ENCODE data around the gene PRM2.

The PRM2 gene, protein sequence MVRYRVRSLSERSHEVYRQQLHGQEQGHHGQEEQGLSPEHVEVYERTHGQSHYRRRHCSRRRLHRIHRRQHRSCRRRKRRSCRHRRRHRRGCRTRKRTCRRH

DNA sequence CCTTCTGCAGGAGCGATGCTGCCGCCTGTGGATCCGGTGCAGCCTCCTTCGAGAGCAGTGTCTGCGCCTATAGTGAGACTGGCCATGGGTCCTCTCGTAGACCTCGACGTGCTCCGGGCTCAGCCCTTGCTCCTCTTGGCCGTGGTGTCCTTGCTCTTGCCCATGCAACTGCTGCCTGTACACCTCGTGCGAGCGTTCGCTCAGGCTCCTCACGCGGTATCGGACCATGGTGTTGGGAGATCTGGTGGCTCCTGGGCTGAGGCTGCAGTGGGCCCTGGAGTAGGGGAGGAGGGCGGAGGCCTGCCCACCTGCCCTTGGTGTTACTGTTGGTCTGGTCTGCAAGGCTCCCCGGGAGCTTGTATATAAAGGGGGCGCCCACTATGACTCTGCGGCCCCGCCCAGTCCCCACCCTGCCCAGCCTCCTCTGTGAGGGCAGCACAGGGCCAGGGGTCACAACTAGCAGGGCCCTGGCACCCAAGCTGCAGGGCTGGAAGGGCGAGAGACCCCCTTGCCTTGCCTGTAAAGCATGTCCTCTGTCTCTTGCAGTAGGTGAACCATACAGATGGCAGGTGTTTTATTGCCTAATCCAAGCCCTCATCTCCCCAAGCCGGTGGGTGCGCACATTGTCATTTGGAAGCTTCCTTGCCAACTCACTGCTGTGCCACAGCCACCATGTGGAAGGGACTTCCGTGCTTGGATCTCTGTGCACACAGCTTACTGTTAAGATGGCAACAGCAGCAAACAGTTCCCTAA is at the start of gene PRM2:
Gene PRM2, minus strand, starts transcription at position 338 of the 753 bp plus-strand sequence. Its CDS starts 110 bp downstream, at position 228.
- DNase-seq, result no peak

DNA sequence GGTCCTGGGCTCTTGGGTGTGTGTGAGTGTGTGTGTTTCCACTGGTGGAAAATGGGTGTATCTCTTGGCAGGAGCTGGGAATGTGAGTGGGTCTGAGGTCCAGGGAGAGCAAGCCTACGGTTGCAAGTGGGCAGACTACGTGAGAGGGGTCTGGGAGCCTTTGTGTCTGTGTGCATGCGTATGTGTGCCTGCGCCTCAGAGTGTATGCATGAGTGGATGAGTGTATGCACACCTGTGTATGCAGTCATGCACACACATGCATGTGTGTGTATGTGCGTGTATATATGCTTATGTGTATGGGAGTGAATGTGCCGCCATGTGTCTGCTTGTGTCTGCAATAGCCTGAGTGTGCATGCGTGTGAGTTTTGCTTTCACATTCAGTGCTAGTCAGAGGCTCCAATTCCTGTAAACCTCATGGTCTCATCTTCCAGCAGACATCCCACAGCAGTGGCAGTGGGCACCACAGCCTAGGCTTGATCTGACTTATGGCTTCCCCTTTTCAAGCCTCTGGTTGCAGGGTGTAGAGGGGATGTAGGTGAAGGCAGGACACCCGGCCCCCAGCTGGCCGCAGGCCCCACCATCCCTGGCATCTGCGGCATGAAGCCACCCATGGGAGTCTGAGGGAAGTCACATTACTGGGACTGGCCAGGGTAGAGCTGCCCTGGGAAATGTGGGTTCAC is 49.3 kb upstream of the PRM2 start:
- no peak for DNase-seq

DNA sequence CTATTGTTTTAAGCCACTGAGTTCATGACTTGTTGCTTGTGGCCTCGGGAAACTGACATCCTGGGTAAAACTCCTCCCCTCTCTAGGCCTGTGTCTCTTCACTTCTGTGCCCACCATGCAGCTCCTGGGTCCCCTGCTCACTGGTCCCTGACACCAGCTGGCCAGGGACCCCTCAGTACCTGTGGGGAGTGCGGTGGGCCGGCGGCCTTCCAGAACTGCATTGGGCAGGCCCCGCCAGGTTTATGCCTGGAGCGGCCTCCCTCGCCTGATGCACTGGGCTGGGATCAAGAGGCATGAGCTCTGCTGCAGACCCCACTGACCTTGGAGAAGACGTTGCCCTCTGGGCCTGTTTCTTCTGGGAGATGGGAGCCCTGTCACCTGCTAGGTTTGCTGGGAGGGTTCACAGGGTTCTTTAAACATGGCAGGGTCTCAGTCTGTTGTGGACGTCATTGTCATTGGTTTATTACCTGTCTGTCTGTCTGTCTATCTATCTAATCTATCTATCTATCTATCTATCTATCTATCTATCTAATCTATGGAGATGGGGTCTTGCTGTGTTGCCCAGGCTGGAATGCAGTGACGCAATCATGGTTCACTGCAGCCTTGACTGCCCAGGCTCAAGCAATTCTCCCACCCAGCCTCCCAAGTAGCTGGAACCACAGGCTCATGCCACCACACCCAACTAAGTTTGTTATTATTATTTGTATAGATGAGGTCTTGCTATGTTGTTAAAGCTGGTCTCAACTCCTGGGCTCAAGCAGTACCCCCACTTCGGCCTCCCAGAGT is 47.5 kb upstream of the PRM2 start:
- no peak for DNase-seq

DNA sequence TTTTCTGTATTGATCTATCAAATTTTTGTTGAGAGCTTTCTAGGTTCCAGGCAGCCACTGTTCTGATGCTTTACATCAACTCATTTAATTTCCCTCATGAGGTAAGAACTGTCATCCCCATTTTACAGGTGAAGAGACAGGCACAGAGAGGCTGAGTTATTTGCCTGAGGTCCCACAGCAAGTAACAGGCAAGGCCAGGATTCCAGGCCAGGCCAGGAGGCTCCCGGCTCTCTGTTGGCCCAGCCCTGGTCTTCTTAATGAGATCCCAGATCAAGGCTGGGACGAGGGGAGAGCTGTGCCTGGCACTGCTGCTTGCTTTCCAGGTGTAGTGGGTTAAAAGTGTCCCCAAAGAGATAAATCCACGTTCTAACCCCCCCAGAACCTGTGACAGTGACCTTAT is 46.5 kb upstream of the PRM2 start:
- no peak for DNase-seq

DNA sequence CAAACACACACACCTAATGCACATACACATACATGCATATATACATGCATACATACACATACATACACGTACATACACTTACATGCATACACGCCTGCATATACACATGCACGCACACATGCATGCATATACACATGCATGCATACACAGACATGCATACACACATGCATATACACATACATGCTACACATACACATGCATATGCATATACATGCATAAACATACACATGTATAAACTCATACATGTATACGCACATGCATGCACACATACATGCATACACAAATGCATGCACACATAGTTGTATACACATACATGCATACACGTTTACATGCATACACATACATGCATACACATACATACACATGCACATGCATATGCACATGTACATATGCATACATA is 45.4 kb upstream of the PRM2 start:
- DNase-seq, result no peak

DNA sequence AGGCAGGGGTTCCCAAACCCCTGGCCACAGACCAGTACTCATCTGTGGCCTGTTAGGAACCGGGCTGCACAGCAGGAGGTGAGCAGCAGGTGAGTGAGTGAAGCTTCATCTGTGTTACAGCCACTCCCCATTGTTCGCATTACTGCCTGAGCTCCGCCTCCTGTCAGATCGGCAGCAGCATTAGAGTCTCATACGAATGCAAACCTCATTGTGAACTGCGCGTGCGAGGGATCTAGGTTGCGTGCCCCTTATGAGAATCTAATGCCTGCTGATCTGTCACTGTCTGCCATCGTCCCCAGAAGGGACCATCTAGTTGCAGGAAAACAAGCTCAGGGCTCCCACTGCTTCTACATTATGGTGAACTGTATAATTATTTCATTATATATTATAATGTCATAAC is 43.9 kb upstream of the PRM2 start:
- DNase-seq, result no peak

DNA sequence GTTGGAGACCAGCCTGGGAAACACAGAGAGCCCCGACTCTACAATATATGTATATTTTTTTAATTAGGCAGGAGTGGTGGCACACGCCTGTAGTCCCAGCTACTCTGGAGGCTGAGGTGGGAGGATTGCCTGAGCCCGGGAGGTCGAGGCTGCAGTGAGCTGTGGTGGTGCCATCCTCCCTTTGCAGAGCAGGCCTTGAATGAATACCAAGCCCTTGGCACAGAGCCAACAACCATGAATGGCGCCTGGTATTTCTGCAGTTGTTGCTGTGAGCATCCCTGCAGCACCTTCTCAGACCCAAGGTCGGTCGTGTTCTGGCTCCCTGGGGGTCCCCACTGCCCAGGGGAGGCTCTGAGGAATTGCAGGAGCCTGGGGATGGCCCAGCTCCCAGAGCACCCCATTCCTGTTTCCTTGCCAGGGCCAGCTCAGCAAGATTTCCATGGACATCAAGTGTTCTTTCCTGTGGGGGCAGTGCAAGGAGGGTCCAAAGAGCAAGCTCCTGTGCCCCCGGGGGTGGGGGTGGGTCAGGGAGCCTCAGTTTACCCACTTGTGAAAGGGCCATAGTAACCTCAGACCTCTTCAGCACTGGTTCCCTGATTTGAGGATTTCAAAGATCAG is 43.4 kb upstream of the PRM2 start:
- no peak for DNase-seq

DNA sequence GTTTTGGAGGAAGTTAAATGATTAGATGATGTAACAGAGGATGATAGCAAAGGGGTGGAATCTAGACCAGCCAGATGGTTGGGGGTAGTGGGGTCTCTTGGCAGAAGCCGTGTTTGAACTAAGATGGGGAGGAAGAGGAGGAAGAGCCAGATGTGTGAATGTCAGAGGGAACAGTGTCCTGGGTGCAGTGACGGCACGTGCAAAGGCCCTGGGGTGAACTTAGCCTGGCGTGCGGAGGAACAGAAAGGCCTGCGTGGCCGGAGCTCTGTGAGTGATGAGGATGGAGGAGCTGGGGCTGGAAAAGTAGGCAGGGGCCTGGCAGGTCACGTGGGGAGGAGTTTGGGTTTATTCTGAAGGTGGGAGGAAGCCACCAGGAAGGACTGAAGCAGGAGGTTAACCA is 42.5 kb upstream of the PRM2 start:
- DNase-seq, result no peak

DNA sequence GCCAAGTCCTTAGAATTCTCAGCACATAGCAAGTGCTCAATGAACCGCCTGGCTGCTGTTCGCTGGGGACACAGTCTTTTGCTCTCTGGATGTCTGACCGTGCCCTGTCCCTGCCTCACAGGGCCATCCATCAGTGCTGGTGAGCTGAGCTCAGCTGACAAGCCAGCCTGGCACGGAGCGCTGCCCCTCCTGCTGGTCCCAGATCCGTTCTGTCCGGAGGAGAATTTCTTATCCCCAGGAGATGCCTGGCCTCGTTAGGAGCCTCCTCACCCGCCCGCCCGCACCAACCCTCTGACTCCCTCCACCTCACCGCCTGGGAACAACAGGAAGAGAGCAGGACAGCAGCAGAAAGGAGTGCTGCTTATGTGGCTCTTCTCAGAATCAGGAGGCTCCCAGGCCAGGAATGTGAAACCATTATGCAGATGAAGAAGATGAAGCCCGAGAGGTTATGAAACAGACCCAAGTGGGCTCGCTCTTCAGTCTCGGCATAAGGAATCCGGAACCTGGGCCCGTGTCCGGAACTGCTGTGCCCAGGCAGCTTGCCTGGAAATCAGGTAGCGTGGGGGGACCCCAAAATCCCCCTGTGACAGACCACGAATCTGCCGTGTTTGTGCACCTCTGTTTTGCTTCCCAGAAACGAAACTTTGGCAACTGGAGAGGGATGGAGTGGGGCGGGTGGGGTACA is 40.2 kb upstream of the PRM2 start:
- DNase-seq, result no peak

DNA sequence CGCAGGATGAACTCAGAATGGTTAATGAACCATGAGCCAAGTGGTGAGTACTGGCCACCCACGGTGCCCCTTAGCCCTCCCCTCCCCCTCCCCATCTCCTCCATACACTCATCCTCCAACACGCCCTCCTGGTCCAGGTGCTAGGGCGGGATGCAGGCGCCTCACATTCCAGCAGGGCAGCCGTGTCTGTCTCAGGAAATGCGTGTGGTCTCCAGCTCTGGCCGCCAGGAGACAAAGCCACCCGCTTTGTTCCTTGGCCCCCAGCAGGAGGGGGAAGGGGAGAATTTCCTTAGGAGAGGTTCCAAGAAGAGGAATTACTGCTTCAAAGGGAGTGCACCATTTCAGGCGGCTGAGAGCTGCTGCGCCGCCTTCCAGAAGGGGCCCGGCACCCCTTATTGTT is 39.2 kb upstream of the PRM2 start:
- no peak for DNase-seq

DNA sequence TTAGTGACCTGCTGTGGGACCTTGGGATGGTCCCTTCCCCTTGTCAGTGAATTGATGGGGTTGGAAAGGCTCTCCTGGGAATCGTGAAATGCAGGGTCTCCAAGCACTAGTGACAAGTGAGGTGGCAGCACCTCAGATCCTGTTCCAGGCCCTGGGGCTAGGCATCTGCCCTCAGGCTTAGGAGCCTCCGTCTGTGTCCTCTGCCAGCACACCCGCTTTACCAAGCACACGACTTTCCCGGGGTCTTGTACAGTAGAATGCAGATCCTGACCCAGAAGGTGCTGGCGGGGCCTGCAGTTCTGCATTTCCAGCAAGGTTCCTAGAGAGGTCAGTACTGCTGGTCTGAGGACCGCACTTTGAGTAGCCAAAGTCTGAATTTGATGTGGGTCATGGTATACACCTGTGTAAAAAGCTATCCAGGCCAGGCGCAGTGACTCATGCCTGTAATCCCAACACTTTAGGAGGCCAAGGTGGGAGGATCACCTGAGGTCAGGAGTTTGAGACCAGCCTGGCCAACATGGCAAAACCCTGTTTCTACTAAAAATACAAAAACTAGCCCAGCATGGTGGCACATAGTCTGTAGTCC is 38.1 kb upstream of the PRM2 start:
- DNase-seq, result no peak

DNA sequence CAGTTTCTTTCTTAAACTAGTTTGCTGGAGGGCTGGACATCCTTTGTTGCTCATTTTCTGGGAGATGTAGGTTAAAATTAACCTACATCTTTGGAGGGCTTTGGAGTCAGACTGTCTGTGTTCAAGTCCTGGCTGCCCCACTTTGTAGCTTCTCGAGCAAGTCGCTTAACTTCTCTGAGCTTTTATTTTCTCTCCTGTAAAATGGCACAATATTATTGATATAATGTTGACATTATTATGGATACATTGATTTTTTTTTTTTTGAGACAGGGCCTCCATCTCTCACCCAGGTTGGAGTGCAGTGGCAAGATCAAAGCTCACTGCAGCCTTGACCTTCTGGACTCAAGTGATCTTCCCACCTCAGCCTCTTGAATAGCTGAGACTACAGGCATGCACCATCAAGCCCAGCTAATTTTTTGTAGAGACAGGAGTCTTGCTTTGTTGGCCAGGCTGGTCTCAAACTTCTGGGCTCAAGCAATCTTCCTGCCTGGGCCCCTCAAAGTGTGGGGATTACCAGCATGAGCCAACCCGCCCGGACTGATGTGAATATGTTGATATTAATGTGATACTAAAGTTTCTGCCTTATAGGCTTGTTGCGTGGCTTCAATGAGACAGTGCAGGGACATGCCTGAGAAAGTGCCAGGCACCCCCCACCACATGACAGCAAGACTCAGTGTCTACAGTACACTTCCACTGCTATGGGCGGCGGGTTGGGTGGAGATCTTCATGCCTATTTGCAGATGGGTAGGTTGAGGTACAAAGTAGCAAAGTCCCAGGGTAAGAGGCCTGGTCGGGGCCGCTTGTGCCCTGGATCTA is 37.4 kb upstream of the PRM2 start:
- DNase-seq, result no peak

DNA sequence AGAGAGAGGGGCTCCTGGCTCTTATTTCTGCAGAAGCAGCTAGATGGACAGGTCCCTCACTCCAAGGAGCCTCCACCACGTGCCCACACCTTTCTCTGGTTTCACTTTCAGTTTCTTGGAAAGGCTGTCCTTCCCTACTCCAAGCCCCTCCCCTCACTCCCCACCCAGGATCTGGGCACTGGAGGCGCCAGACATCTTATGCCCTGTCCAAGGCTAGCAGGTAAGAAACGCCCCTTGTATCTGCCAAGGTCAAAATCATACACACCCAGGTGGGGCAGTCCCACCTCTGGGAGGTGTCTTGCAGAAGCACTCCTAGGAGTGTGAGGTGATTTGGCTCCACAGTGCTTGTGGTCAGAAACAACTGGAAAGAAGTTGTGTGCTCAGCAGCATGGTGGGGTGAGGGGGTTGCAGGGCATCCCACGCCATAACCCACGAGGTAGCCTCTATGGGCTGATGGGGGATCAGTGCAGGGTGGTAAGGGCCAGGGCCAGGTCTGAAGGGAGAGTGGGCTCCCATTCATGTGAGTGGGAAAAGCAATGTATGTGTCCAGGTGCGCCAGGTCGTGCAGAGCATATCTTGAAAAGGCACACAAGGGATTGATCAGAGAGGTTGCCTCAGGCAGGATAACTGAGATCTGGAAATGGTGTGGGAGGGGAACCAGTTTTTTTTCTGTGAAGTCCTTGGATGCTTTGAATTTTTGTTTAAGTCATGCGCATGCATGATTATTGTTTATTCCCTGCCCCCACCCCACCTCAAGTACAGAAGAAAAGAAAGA is 36.6 kb upstream of the PRM2 start:
- DNase-seq, result no peak

DNA sequence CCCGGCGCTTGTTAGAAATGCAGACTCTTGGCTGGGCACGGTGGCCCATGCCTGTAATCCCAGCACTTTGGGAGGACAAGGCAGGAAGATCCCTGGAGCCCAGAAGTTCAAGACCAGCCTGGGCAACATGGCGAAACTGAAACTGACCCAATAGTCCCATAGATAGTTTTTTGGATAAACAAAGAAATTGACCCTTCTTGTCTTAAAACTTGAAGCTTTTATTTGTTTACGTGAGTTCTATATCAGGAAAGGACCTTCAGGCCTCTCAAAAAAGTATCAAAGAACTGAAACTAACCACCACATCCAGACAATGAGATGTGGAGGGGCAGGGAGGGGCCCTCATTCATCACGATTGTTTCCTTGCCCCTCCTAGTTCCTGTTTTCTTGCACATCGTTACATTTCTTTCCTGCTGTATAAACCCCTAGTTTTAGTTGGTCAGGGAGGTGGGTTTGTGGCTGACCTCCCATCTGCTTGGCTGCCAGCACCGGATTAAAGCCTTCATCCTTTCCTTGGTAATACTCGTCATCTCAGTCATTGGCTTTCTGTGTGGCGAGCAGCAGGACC is 34.8 kb upstream of the PRM2 start:
- no peak for DNase-seq

DNA sequence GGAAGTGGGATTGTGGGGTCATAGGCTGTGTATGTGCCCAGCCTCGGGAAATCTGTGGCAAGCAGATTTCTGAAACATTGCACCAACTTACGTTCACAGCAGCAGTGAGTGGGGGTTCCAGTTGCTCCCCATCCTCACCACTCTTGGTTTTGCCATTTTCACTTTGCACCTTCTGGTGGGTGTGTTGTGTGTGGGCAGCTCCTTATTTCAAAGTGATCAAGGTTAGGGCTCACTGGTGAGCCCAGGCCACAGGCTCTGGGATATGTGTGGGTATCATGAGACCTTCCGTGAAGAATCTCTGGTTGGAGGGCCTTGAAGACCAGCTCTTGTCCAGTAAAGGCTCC is 34.3 kb upstream of the PRM2 start:
- DNase-seq, result no peak

DNA sequence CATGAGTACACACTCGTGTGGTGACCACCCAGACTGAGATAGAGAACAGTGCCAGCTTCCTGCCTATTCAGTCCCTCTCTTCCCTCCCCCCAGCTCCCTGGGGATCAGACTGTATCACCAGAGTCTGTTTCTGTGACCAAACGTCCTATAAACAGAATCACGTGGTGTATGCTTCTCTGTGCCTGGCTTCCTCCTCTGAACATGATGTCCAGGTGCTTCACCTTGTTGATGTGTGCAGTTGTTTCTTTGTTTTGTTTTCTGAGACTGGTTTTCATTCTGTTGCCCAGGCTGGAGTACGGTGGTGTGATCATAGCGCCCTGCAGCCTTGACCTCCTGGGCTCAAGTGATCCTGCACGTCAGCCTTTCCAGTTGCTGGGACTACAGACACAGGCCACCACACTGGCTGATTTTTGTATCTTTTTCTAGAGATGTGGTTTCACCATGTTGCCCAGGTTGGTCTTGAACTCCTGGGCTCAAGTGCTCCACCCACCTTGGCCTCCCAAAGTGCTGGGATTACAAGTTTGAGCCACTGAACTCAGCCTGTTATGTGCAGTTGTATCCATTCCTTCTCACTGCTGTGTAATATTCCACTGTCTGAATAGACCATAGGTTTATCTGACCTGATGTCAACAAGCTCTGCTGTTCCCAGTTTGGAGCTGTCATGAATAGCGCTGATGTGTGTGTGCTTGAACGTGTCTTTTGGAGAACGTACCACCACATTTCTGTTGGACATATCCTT is 33.8 kb upstream of the PRM2 start:
- no peak for DNase-seq

DNA sequence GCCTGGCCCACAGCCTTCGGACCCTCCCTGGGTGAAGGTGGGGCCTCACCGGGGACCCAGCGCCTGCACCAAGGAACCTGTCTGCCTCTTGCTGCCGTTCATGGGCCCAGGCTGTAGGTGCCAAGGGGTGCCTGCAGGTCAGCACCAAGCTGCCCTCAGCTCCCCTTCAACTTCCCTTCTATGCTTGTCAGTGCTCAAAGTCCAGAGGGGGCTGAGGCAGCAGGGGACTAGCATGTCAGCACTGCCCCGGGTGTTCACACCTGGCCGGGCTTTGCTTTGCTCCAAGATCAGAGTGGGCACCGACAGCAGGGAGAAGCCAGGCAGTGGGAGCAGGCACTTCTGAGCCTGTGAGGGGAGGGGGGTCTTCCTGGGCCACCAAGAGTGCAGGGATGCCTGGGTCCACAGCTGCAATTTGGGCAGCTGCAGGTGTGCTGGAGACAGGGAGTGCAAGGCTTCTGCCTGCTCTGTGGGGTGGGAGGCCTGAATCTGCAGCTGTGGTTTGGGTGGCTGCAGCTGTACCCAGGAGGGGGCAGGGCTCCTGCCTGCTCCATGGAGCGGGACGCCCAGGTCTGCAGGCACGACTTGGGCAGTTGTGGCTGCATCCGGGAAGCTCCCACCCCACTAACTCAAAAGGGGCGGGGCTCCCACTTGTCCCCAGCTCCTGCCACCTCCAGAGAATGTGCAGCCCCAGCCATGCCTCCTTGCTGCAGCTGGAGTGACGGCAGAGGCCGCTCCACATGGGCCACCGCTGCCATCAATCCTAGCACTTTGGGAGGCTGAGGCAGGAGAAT is 32.4 kb upstream of the PRM2 start:
- no peak for DNase-seq

DNA sequence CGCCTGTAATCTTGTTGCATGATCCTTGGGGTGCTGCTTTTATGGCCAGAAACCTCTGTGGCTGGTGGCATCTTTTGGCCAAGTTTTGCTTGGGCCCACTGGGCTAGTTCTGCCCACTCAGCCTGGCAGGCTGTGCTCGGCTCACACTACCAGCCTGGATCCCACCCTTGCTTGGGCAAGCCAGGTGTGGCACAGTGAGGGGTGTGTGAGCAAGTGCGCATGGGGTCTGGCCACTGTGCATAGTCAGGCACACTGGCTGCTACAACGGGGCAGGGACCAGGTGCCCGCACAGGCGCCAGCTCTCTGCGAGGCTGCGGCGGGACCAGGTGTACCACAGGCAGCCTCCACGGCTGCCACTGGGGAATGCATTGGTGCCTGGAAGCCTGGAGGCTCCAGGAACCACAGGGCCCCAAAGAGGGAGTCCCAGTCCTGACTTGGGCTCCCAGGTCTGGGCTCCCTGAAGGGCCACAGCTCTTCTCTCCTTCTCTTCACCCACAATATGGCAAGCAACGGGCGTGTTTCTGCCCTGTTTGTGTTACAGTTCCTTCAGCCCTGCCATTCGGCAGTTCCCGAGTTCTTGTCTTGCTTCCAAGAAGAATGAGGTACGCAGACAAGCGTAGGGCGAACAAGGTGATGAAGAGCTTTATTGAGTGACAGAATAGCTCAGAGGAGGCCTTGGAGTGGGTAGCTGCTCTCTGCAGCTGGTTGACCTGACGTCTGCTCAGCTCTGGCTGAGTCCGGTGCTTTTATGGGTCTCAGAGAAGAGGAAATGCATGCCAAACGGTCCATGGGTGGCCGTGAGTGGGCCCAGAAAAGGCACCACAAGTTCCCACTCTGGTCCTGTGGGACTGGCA is 31.6 kb upstream of the PRM2 start:
- DNase-seq, result no peak

Measured in NCI-H1092 (cell line).